Measurements from ENCODE around the gene DQX1.

DNA sequence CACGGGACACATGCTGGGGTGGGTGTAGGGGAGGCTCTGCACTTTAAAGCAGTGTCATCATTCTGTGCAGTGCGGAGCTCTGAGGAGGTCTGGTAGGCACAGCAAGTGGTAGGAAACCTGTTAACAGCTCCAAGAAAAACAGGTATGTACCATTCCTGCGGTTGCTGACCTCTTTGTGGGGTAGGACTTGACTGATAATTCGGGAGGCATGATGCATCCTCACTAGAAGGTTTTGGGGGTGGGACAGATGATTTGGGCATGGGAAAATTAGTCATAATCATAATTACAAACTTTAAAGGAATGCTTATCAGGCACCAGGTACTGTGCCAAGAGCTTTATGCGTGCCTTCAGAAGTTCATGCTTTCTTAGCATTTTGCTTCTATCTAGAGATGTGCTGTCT is 38.2 kb upstream of the DQX1 start:
- TF ChIP-seq, protein P1, sequence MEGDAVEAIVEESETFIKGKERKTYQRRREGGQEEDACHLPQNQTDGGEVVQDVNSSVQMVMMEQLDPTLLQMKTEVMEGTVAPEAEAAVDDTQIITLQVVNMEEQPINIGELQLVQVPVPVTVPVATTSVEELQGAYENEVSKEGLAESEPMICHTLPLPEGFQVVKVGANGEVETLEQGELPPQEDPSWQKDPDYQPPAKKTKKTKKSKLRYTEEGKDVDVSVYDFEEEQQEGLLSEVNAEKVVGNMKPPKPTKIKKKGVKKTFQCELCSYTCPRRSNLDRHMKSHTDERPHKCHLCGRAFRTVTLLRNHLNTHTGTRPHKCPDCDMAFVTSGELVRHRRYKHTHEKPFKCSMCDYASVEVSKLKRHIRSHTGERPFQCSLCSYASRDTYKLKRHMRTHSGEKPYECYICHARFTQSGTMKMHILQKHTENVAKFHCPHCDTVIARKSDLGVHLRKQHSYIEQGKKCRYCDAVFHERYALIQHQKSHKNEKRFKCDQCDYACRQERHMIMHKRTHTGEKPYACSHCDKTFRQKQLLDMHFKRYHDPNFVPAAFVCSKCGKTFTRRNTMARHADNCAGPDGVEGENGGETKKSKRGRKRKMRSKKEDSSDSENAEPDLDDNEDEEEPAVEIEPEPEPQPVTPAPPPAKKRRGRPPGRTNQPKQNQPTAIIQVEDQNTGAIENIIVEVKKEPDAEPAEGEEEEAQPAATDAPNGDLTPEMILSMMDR (conservative IDR thresholded peaks at IDR 0.05; ENCODE audit: low read depth in 2 of 2): no peak
- TF ChIP-seq JUNB (IDR thresholded peaks at IDR 0.05; ENCODE audit: unreplicated experiment): no peak
- no peak for TF ChIP-seq NANOG (IDR thresholded peaks at IDR 0.05; ENCODE audit: borderline replicate concordance)
- TF ChIP-seq EZH2 (IDR thresholded peaks at IDR 0.05; ENCODE audit: low read depth, unreplicated experiment): no peak

Data from GM23338 (cell line).